SH-SY5Y (cell line): Measurements from ENCODE around the gene ARHGAP4.

Source experiments
- GATA2 ChIP-seq: IDR thresholded peaks from 2 replicates; pipeline ENCODE4 v1.6.1; 2011; ENCODE audit warnings: mild to moderate bottlenecking, low read depth, low read length
- GATA3 ChIP-seq: IDR thresholded peaks from 2 replicates; pipeline ENCODE4 v1.6.1; 2011; ENCODE audit warnings: low read depth, mild to moderate bottlenecking, low read length, moderate library complexity

The ARHGAP4 gene

DNA sequence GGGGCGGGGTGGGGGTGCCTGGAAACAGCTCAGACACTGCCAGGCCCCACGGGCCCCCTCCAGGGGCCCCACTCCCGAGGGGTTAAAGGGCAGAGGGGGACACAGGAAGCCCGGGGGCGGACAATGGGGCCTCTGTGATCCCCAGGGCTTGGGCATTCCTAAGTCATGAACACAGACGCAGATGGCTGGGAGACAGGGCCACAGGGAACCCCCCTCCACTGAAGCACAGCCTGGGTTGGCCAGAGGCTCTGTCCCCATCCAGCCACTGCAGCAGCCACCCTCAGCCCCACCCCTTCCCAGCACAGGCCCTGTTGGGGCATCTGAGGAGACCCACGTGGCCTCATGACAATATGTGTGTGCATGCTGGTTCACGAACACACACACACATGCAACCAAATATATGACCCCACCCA lies 44.0 kb downstream of the ARHGAP4 start:
- TF ChIP-seq GATA3 (no peak), GATA2 (no peak)

DNA sequence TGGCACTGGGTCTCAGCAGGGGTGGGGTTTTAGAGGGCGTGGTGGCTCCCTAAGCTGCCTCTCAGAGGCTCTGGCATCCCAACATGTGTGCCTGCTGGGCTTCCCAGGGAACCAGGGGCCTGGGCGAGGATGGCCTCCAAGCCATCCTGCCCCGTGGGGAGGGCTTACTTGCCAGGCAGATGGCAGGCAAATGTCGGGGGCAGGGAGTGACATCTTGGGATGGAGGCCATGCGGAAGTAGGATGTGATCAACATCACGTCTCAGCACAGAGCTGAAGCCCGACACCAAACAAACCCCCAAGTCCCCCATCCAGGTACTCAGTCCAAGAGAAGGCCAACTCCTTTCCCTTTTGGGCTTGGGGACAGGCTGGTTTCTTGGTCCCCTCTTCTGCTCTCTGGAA lies 44.8 kb downstream of the ARHGAP4 start:
- no peak for TF ChIP-seq GATA3
- no peak for TF ChIP-seq GATA2

DNA sequence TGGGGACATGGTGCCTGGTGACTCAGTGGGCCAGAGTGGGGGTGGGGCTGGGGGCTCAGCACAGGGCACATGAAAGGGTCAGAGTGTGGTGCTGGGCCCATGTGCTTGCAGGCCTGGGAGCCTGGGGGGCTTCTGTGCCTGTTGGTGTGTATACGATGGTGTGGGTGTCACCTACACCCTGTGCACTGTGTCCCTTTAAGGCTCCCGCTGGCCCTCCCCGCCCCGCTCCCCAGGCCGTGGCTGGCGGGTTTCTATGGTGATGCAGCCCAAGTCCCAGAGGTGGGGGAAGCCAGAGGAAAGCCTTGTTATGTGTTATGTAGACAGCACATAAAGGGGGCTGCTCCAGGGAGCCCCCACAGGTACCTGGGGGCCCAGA lies 45.6 kb downstream of the ARHGAP4 start:
- TF ChIP-seq GATA2 (no peak), GATA3 (no peak)

- TF ChIP-seq GATA2: no peak
- TF ChIP-seq GATA3: no peak
These were observed 46.2 kb downstream of the ARHGAP4 start for GRCh38 chrX:153879741-153880439.

DNA sequence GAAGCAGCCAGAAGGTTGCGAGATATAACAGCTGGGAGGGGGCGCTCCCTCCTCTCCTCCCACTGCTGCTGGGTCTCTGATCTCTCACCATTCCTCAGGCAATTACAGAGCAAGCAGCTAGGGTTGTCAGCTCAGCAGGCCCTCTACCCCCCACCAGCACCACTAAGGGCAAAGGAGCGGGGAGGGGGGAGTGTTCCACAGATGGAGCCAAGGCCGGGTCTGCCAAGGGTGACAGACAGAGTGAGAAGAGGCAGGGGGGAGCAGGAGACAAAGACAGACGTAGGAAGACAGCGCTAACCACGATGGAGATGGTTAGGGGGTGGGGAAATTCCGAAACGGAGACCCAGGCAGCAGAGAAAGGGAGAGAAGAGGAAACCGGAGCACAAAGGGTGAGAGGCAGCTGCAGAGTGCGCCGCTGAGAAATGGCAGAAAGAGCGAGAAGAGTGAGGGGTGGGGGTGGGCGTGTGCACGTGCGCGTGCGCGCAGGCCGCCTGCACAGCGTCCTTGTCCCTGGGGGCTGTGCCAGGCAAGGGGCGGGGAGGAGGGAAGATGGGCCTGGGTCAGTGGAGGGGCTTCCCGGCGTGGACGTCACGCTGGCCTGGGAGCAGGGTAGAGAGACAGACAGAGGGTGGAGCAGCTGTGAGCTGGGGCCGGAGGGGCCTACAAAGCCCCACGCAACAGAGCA lies 47.0 kb downstream of the ARHGAP4 start:
- no peak for TF ChIP-seq GATA3
- TF ChIP-seq GATA2: no peak

- no peak for TF ChIP-seq GATA2
These were observed 47.7 kb downstream of the ARHGAP4 start for GRCh38 chrX:153878345-153878744.

DNA sequence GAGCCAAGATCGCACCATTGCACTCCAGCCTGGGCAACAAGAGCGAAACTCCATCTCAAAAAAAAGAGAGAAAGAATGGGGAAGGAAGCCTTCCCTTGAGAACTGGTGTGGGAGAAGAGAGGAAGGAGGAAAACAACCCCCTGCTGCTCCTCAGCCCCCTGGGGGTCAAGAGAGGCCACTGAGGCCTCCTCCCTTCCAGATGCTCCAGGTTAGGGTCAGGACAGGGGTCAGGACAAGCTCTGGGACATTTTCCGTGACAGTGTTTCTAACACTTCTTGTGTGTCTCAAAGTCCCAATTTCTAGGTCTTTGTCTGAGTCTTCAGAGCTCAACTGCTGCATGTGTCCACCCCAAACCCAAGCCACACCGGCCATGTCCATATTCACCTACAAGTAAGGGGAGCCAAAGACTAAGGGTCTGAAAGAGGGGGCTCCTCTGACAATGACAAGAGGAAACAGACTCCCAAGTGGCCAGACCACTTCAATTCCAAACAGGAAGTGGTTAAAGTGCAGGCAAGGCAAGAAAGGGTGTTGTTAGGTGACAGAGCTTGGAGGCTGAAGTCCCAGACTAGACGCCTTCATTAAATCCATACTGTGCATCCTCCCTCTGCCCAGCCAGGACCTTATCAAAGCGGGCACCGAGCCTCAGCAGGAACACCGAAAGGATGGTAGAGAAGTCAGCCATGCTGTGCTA lies 48.3 kb downstream of the ARHGAP4 start:
- TF ChIP-seq GATA3 (no peak), GATA2 (no peak)

DNA sequence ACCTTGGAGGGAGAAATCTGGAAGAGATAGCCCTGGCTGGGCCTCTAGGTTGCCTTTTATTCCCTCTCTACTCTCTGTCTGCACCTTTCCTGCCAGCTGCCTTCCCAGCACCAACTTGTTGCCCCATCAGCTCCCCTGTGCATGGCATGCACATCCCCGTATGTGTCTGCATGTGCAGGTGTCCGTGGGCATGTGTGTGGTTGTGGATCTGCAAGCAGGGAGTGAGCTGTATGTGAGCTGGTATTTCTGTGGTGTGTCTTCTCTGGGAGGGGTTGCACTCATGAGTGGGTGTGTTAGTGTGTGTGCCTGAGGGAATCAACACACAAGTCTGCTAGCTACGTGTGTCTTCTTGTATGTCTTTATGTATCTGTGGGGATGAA lies 50.0 kb downstream of the ARHGAP4 start:
- TF ChIP-seq GATA2 (no peak), GATA3 (no peak)

GRCh38 chrX:153875391-153876111 lies 50.5 kb downstream of the ARHGAP4 start:
- TF ChIP-seq GATA3: no peak
- no peak for TF ChIP-seq GATA2

GRCh38 chrX:153874366-153875125 lies 51.5 kb downstream of the ARHGAP4 start:
- no peak for TF ChIP-seq GATA3
- TF ChIP-seq GATA2: no peak

DNA sequence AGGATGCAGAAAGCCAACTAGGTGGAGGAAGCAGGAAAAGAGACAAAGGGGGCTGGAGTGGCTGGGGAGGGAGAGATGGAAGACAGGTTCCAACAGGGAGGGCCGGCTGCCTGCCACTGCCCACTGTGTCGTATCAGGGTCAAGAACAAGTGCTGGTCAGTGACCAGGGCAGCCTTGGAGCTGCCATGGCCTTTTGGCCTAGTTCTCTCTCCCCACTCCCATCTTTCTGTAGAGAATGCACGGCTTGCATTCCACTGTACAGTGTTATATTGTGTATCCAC lies 52.0 kb downstream of the ARHGAP4 start:
- TF ChIP-seq GATA2 (no peak), GATA3 (no peak)

GRCh38 chrX:153873282-153874084 lies 52.6 kb downstream of the ARHGAP4 start:
- no peak for TF ChIP-seq GATA3
- TF ChIP-seq GATA2: peak; percentile 27

DNA sequence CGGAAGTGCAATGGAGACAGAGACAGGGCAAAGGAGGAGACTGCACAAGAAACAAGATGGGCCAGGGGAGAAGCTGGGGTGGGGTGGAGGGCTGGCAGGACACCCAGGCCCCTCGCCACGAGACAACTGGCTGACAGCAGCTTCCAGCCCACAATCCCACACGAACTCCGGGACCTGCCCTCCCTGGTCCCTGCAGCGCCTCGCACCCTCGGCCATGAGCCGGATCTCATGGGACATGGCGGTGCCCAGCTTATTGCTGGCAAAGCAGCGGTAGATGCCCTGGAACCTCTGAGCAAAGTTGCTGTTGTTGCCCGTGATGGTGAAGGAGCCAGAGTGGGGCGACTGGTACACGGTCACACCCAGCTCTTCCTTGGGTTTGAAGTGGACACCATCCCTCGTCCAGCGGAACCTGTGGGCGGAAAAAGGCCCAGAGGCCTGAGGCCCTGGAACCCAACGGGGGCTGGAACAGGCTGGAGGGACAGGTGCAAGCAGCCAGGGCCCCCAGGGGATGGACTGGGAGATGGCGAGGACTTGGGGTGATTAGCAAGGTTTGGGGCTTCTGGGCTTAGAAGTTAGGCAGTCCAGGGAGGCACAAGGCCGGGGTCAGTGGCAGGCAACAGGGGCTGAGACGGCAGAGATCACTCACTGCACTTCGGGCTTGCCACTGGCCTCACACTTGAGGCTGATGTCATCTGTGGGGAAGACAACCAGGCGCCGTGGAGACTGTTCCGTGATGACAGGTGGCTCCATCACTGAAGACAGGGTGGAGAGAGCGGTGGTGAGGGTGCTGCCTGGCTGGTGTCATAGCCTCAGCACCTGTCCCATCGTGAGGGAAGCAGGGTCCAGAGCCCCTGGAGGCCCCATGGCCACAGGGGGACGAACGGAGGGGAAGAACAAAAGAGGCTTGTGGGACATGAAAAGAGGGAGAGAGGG lies 53.9 kb downstream of the ARHGAP4 start:
- TF ChIP-seq GATA2: no peak
- TF ChIP-seq GATA3: no peak
